HT-29 (cell line): Measurements from ENCODE around the gene WWC1. TPM values are rescaled to one million over a fixed set of nuclear protein-coding genes. Genes with fewer than 3 reads are reported as not detected.
"Not testable (repeated sequence)": the region's sequence is repeated elsewhere in the genome, so short reads cannot be mapped to it uniquely, and the experiment has no call there.

Source experiments
- DNase-seq: peaks from one replicate; pipeline ENCODE4 v3.0.0-alpha.2; 2015; ENCODE audit warnings: low spot score
- total RNA-seq: library from RNA; depleted of rRNA; stranded (reverse); fragments of >200 nt; shearing (Covaris generic); gene quantifications from 2 replicates; pipeline ENCODE4 v1.2.3, GENCODE V29; 2014

WWC1 gene
- total RNA-seq, 1 experiment from 2014 or later: 66.0 TPM

DNA sequence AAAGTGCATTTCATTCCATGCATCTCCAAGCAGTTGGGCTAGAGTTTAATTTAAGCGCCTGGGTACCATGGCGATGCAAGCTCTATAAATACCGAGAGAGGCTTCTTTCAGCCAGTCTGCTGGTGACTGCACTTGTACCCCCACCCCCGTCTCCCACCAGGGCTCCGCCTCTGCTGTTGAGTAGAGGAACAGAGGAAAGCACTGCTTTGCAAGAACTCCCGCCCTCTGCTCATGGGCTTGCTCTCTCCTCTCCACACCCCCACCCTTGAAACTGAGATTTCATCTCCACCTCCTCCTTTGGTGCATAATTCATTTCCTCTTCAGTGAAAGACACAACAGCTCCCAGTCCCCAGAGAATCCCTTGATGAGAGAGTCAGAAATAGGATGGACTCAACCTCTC lies 5.1 kb upstream of the WWC1 start:
- no peak for DNase-seq

- not testable (repeated sequence) for DNase-seq
Observed at GRCh38 chr5:168286863-168287262, 4.6 kb upstream of the WWC1 start.

DNA sequence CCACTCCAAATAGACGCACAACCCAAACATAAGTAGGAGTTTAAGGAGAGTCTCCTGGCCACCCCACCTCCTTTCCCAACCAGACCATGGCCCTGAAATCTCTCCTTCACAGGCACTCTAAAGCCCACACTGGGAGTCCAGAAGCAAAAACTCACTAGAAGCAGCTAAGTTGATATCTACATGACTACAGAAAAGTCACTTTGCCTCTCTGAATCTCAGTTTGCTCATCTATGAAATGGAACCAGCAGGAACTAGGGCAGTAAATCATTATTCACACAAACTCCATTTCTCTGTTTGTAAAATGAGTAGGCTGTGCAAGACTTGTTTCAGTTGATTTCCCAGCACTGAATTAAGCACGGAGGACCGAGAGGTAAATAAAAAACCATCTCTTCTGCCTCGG lies 4.1 kb upstream of the WWC1 start:
- no peak for DNase-seq

- peak; percentile 86 for DNase-seq
Observed at GRCh38 chr5:168288349-168289245, 2.8 kb upstream of the WWC1 start.

- no peak for DNase-seq
Observed at GRCh38 chr5:168290902-168291341, 523 bp upstream of the WWC1 start.

DNA sequence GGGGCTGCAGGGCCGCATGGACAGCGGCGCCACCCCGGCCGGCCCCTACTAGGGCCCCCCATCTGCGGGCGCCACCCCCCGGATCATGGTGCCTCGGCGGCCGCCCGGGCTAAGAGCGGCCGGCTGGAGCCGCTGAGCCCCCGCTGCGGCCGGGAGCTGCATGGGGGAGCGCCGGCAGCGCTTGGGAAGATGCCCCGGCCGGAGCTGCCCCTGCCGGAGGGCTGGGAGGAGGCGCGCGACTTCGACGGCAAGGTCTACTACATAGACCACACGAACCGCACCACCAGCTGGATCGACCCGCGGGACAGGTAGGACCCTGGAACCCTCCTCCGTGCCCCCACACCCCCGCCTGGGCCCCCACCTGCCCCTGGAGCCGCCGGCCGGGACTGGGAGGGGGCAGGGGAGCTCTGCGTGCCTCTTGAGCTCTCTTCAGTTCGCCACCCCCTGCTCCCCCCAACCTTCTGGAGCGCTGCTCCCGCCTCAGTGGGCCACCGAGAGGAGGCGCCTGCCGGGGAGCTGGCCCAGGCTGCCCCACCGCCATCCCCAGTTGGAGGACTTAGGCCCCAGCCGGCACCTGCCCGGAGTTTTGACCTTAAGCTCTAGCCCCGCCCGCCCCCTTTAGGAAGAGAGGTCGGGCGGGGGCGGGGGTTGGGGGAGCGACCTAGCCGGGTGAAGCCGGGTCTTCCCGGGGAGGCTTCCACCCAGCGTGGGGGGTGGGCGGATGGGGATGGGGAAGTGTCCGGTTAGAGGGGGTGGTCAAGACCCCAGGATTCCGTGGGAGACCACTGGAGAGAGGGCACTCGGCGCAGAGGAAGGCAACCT lies 730 bp downstream of the WWC1 start:
- DNase-seq: peak; percentile 44

GRCh38 chr5:168292786-168293696 lies 1.6 kb downstream of the WWC1 start:
- peak; percentile 28 for DNase-seq

- DNase-seq: peak; percentile 55
Observed at GRCh38 chr5:168295574-168296201, 4.2 kb downstream of the WWC1 start.

DNA sequence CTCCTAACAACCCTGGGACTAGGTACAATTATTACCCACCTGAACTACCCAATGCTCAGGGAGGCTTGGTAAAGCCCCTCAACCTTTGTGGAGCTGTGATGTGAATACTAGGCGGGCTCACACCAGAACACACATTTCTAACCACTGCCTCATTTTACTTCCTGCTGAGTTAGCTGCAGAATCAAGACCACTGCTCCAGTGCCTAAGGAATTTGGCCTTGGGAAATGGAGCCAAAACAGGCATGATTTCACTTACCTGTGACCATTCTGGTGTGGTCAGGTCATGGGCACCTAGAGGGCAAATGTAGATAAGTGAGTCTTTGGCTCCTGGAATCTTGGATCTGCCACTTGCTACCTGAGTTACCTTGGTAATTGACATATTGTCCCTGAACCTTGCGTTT lies 5.2 kb downstream of the WWC1 start:
- no peak for DNase-seq

GRCh38 chr5:168298949-168299348 lies 7.5 kb downstream of the WWC1 start:
- no peak for DNase-seq

- no peak for DNase-seq
Observed at GRCh38 chr5:168299372-168299771, 7.9 kb downstream of the WWC1 start.

DNA sequence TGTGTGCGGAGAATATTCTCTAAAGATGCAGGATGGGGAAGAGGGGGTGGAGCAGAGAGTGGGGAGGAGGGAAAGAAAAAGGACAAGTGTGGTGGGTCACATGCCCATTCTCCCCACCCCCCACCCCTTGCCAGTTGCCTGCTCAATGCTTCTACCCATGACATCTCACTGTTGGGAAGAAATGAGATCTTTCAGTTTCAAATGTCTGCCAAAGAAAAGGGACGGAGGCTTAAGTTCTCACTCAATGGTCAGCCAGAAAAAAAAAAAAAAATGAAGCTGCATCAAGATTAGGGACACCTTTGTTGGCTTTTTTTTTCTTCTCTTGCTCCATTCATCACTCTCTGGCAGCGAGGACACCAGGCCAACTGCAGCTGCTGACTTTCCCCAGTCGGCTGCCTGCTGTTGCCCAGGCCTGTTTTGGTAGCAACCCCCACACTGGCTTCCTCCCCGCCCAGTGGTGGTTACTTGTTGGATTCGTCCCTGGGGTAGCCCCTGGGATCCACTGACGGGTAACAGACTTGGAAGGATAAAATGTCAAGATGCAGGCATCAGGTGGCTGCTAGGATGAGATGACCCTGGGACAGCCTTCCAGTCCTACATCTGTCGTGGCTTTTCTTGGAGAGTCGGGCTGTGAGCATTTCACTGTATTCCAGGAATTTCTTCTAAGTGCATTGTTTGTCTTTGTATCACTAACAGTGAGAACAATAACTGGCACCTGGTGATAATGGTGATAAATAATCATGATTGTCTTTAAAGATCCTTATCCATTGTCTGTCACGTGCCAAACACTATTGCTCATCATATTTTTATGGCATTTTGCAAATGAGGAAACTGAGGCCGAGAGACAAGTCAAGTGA lies 9.1 kb downstream of the WWC1 start:
- no peak for DNase-seq

GRCh38 chr5:168301593-168302390 lies 10.3 kb downstream of the WWC1 start:
- peak; percentile 75 for DNase-seq

- DNase-seq: no peak
Observed at GRCh38 chr5:168302785-168303184, 11.3 kb downstream of the WWC1 start.

GRCh38 chr5:168303393-168304025 lies 12.1 kb downstream of the WWC1 start:
- no peak for DNase-seq

GRCh38 chr5:168304349-168304748 lies 12.9 kb downstream of the WWC1 start:
- DNase-seq: no peak

DNA sequence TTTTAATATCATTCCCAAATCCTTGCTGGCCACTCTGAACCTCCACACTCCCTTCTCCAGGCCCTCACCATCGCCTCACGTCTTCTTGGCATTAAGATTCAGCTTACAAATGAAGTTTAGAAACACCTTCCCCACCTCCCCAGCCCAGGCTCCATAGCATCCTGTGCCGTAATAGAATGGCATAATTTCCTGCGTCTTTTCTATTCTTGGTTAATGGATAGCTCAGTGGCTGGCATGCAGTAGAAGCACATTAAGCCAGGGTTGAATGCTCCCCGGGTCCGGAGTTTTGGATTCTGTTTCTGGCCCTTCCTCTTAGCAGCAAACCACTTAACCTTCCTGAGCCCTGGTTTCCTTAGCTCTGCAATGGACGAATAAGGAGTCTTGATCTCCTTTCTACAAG lies 13.8 kb downstream of the WWC1 start:
- DNase-seq: no peak

DNA sequence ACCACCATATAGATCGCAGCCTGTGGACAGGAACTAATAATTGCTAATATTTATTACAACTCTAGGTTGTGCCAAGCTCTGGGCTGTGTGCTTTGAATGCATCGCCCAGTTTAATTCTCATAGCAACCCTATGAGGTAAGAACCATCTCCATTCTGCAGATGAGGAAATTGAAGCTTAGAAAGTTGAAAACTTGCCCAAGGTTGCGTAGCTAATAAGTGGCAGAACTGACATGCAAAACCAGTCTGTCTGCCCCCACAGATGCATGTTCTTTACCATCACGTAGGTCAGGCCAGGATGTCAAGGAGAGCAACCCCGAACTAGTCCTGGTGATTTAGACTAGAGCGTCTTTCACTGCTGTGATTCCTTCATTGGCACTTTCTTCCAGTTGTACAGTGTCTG lies 15.6 kb downstream of the WWC1 start:
- DNase-seq: no peak
